GM12875 (cell line): ENCODE results near the gene SRPK1.

Experiments used
- H3K4me3 ChIP-seq: one replicate; pipeline ENCODE4 v1.5.1; 2011; ENCODE audit warnings: low read depth, low read length, control low read depth
- TF ChIP-seq, protein P1 (sequence below): IDR thresholded peaks from 2 replicates; pipeline ENCODE4 v1.5.1; 2011; ENCODE audit warnings: low read depth, mild to moderate bottlenecking, control low read depth, inconsistent platforms, low read length, moderate library complexity, borderline replicate concordance; ENCODE audit not compliant: insufficient read depth

SRPK1 gene

DNA sequence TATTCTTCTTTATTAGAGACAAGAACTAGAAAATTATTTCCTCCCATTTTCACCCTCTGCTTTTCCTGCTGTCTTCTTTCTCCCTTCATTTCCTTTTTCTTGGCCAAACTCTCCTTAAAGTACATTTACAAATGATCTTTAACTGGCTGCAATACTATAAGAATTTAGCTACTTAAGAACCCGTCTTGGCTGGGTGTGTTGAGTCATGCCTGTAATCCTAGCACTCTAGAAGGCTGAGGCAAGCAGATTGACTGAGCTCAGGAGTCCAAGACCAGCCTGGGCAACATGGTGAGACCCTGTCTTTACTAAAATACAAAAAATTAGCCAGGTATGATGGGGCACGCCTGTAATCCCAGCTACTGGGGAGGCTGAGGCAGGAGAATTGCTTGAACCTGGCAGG lies 39.3 kb upstream of the SRPK1 start:
- TF ChIP-seq, protein P1, sequence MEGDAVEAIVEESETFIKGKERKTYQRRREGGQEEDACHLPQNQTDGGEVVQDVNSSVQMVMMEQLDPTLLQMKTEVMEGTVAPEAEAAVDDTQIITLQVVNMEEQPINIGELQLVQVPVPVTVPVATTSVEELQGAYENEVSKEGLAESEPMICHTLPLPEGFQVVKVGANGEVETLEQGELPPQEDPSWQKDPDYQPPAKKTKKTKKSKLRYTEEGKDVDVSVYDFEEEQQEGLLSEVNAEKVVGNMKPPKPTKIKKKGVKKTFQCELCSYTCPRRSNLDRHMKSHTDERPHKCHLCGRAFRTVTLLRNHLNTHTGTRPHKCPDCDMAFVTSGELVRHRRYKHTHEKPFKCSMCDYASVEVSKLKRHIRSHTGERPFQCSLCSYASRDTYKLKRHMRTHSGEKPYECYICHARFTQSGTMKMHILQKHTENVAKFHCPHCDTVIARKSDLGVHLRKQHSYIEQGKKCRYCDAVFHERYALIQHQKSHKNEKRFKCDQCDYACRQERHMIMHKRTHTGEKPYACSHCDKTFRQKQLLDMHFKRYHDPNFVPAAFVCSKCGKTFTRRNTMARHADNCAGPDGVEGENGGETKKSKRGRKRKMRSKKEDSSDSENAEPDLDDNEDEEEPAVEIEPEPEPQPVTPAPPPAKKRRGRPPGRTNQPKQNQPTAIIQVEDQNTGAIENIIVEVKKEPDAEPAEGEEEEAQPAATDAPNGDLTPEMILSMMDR, result no peak
- no peak overlapping the region for H3K4me3 ChIP-seq

- no peak overlapping the region for H3K4me3 ChIP-seq
- TF ChIP-seq, protein P1, result 0 out of 2 replicates have a peak, but pooled peaks have one; percentile 37
Observed at GRCh38 chr6:35955970-35956369, 35.1 kb upstream of the SRPK1 start.

DNA sequence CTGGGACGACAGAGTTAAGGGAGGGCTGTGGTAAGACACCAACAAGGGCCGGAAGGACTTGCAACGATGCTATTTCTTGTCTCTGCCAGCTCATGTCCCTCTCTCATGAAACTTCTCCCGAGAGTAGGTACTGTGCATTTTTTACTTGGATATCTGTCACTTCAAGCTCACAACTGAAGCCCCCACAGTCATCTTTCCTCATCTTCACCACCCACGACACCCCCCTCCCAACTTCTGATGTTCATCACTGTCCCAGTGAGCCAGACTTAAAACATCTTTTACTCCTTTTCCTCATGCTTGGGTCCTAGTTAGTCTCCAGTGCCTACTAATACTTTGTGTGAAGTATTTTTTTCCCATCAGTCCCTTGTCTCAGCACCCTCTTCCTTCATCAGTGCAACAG lies 34.6 kb upstream of the SRPK1 start:
- TF ChIP-seq, protein P1, result no peak
- no peak overlapping the region for H3K4me3 ChIP-seq

GRCh38 chr6:35955071-35955470 lies 34.2 kb upstream of the SRPK1 start:
- TF ChIP-seq, protein P1, result no peak
- no peak overlapping the region for H3K4me3 ChIP-seq

DNA sequence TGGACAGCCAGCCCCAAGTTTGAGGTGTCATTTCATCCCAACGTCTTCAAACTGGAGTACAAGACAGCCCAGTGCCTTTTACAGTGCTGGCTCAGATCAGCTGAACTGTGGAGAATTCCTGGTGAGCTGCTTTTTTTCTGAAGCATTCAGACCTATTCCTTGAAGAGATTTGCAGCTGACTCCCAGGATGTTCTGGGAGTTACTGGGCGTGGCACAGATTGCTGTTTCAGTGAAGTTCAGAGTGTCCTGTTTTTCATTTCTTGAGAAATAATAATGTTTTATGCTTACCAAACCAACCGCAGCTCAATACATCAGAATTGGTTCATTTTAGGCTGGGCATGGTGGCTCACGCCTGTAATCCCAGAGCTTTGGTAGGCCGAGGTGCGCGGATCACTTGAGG lies 33.4 kb upstream of the SRPK1 start:
- TF ChIP-seq, protein P1, result no peak
- H3K4me3 ChIP-seq, result no peak overlapping the region

GRCh38 chr6:35948725-35949124 lies 27.8 kb upstream of the SRPK1 start:
- no peak overlapping the region for H3K4me3 ChIP-seq
- TF ChIP-seq, protein P1, result 0 out of 2 replicates have a peak, but pooled peaks have one; percentile 29

- no peak overlapping the region for H3K4me3 ChIP-seq
- TF ChIP-seq, protein P1, result no peak
Observed at GRCh38 chr6:35945650-35946025, 24.7 kb upstream of the SRPK1 start.
